Measurements from ENCODE around the gene TLL1.

The TLL1 gene

DNA sequence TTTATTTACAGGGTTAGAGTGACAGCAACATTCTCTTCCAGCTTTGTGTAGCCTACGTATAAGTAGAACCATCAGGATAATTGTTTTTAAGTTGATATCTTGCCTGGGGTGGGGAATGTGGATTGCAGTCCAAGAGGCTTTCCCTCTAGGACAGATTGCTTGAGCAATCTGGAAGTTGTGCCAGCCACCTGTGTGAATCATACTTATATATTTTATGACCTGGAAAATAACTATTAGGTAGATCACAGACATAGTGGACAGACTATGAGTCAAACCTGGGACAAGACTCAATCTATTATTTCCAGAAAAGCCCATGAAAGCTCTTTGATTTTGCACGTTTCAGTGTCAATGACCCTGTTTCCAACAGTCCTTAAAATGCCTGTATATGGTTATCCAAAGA, 98.9 kb downstream of the TLL1 start:
- no peak for DNase-seq (ENCODE audit: low spot score)

DNA sequence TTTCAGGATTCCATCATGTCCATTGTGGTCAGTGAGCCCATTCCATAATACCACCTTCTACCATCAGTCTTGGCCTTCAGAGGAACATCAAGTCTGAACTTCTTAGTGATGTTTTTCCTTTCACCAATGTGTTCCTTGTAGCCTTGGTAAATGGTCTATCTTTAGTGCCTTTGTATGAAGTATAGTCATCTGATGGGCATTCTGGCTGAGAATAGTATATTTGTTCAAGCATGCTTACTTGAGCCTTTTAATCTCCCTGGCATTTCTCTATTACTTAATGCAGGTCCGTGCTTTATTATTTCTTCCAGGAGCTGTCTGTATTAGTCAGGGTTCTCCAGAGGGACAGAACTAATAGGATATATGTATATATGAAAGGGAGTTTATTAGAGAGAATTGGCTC, 99.7 kb downstream of the TLL1 start:
- DNase-seq (ENCODE audit: low spot score): no peak

DNA sequence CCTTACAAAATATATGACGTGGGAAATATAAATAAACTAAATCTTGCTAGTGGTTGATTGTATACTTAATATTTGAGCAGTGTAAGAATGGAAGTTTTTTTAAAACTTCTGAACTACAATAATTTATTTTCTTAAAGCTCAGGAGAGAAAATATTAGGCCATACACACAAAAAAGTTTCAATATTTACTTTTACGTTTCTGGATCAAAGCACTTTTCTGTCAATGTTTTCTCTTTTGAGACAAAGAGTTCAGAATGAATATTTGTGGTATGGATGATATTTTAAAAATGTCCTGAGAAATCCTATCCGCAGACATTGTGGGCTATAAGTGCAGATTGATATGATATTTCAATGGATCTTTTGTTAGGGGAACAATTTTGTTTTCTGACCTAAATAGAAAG, 109.9 kb downstream of the TLL1 start:
- no peak for DNase-seq (ENCODE audit: low spot score)

DNA sequence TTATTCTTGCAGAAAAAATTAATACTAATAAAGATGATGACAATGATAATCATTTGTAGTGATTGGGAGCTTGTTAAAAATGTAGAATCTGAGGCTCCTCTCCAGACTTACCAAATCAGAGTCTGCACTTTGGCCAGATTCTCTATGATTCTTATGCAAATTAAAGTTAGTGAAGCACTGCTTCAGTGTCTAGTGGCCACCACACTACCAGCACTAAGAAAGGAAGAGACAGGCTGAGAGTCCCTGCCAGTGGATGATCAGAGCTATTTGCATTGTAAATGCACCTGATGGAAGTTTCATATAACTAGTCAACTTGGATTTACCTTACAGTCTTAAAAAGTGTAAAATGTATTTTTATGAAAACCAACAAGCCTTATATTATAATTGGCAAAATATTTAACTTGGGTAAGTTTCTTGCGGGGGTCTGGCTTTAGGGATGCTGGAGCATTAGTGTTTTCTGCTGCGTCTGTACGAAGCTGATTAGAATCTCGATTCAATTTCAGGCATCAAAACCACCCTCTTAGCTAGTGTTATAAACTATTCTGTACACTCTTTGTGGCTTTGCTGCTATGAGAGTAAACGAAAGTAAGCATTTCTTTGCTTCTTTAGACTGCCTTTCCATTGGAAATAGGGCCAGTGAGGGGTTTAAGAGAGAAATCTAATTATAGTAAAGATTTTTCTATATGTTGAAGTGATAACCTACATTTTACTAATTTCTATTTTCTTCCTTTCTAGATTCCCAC, 114.1 kb downstream of the TLL1 start:
- no peak for DNase-seq (ENCODE audit: low spot score)

DNA sequence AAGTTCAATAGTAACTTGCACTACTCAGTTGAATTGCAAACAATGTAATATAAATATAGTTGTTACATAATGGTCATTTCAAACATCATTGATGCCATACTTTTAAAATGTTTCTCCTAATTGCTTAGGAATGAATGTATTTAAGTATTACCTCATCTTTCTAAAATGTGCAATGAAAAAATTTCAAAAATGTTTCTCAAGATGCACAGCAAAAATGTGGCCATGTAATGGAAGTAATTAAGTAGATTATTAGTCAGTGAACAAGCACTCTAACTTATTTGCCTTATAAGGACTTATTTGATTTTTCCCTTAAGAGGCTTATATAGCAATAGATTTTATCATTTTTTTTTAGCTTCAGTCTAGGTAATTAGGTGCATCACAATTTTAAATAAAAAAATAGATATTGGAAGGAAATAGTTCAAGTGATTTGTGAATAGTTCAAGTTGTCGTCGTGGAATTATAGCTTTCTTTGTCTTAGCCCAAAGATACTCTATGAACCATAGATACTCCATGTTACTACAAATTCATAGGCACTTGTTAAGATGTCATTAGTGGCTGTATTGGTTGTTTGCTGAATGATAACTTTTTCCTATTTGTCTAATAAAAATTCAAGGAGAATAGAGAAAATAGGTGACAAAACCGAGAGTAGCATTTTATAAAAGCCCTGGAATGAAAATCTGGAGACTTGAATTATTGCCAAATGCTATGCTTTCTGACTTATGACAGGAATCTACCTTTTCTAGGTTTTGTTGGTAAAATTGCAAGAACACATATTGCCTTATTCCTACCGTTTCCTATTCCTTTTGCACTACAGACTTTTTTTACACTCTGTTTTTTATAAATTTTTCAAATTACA, 118.5 kb downstream of the TLL1 start:
- DNase-seq (ENCODE audit: low spot score): no peak

DNA sequence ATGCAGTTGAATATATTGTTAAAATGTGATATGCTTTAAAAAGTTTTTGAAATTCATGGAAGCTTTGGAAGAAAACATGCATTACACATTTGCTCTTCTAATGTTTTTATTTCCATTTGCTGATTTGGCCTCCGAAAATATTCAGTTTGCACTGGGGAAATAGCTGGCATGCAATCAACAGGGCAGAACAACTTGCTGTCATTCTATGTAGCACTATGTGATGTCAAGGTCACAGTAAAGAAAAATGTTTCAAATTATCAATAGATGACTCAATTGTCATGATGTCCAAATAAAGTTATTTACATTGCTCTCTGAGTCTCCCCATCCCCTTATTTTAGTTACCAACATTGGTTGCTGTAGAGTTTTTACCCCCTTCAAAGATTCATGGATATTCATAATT, 119.2 kb downstream of the TLL1 start:
- DNase-seq (ENCODE audit: low spot score): no peak

DNA sequence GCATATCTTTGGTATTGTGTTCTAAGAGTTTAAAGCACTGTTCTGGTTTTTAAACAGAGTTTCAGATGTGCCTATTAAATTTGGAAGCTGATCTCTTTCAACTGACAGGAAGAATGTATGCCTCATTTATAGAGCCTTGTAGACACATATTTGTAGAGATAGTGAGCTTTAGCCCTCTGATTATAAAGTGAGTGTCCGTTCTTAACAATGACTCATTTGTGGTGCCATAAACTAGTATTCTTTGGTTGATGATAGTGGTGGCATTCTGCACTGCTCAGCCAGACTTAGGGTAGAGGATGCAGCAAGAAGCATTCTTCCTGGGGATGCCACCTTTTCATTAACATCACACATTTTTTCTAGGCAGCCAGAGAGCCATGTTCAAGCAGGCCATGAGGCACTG, 121.7 kb downstream of the TLL1 start:
- no peak for DNase-seq (ENCODE audit: low spot score)

DNA sequence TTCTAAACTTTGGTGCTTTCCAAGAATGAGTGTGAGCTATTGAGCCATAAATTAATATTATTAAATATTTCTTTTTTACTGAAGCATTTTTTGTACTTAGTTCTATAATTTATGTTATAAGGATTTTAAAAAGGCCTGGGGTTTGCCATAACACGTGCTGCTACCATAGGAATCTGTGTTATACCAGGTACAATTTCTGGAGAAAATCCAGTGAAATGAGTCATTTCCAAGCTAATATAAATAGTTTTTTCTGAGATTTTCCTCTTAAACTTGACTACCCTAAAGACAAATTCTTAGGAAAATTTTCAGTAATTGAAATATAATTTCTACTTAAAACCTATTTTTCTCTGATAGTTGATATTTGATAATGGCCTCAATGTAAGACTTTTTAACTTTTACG, 130.8 kb downstream of the TLL1 start:
- DNase-seq (ENCODE audit: low spot score): no peak

DNA sequence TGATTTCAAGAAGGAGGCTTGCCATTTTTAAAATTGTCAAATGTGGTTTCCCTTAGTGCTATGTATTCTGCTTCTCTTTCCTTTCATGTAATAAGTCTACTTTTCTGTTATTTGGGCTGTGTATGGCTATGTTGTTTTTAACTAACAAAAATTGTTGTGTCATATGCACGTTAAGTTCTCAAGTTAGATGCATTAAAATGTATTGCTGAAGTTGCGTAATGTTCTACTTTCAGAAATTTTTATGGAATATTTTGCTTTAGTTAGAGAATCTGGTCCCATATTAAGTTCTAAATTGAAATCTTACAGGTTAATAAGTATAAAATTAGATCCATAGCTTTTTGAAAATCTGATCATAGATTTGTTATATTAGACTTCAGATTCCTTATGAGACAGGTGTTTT, 133.2 kb downstream of the TLL1 start:
- DNase-seq (ENCODE audit: low spot score): no peak

DNA sequence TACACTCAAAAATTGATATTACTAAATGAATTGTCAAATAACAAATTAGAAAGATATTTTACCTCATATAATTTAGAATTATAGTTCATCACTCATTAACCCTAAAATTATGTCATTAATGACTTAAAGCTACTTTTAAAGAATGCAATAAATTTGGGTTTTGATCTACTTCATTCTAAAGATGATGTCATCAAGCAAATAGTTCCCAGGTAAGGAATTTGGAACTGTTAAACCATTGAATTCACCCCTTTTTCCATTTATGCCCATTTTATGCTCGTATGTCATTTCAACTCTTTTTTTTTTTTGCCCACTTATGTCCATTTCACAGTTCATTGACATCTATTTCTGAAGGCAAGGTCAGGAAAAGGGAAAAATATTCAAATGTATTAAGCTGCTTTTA, 135.5 kb downstream of the TLL1 start:
- no peak for DNase-seq (ENCODE audit: low spot score)

DNA sequence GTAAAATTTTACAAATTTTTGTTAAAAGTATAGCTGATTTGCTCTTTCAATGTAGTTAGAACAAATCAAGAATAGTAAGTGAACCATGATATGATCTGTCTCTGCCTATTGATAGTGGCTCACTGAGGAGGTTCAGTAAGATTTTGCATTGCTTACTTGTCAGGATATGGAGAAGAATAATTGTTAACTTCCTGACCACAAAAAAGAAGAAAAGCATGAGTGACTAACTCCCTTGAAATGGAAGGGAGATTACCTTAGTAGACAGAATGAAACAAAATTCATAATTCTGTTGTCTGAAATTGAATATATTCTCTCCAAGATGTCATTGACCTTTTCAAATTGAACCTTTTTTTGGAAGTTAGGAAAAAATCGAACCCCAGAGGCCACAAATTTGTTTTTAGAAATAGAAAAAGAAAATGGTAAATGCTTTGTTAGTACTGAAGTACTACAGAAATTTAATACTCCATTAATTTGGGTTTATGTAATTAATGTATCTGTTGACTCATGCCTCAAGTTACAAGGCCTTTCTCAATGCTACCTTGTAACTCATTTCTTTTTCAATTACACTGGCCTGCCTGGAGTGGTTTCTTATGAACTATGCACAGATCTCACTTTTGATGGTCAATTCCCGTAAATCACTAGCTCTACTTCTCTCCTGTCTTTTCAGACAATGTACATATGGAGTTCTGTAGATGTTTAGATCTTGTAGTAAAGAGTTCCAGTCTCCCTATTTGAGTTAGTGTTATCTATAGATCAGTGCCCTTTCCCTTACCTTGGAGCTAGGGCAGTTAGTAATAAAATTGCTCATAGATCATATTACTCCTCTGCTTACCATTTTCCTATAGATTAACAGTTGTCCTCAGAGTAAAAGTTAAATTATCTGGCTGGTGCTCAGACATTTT, 139.3 kb downstream of the TLL1 start:
- no peak for DNase-seq (ENCODE audit: low spot score)

DNA sequence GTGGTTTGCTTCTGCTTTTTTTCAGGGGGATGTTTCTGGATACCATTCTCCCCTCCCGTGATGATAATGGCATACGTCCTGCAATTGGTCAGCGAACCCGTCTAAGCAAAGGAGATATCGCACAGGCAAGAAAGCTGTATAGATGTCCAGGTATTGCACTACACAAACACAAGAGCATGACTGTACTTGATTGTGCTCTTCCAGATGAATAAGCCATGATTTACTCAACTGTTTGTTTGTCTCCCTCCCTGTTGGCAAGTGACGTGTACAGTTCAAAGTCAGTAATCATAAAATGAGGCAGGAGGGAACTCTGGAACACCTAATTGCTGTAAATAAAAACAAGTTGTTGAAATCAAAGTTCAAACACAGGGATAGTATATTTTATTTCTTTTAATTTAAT, 141.4 kb downstream of the TLL1 start:
- DNase-seq (ENCODE audit: low spot score): no peak

DNA sequence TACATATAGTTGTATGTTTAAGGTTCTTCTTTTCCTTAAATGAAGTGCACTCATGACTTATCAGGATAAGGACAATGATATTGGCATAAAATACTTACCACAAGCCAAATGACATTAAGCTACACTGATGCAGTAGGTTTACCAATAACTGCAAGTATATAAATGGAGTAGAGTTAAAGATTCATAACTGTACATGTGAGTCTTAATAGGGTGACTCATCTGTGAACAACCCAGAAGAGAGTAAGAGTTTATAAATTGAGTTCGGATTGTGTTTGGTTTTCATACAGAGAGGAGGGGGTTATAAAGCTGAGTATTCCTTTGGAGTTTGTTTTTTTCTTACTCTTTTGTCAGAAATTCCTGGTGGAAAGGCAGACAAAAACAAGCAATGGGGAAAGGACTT, 144.8 kb downstream of the TLL1 start:
- DNase-seq (ENCODE audit: low spot score): no peak

DNA sequence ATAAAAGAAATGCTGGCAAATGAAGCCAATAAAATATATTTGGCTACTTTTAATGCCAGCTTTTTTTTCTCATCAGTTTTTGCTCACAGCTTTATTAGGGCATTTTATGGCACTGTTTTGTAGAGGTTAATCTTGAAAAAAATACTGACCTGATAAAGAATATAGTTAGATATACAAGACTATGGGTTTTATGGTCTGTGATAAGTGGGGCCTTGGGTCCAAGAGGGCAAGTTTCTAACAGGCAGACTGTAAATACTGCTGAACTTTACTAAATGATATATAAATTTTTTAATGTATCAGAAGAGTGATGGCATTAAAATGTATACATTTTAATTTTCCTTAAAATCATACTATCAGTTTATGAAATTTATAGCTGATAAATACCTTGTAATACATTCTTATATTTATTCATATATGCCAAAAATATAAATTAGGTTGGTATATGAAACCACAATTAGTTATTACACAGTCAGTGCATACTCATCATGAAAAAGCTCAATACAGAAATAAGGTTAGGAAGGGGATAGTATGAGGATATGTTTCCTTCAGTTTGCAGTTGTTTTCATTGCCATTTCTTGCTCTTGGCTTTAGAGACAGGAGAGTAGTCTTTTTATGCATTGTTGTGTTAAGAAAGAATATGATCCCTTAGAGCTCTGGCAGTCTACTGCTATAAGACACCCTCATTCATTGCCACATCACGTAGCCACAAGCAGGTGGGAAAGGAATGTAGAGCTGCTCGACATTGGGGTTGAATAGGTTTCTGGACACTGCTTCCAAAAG, 146.6 kb downstream of the TLL1 start:
- DNase-seq (ENCODE audit: low spot score): no peak

DNA sequence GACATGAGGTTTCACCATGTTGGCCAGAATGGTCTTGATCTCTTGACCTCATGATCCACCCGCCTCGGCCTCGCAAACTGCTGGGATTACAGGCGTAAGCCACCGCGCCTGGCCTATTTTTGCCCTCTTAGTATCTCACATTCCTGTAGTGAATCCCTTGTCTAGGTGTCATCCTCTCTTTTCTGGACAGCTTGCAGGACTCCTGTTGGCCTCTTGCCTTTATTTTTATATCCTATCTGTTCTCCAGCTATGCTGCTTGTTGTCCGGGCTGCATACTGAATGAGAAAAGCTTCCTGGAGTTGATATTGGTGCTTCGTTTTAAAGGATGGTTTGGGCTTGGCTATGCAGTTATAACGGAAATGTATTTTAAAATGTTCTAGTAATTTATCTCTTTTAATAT, 148.6 kb downstream of the TLL1 start:
- no peak for DNase-seq (ENCODE audit: low spot score)

DNA sequence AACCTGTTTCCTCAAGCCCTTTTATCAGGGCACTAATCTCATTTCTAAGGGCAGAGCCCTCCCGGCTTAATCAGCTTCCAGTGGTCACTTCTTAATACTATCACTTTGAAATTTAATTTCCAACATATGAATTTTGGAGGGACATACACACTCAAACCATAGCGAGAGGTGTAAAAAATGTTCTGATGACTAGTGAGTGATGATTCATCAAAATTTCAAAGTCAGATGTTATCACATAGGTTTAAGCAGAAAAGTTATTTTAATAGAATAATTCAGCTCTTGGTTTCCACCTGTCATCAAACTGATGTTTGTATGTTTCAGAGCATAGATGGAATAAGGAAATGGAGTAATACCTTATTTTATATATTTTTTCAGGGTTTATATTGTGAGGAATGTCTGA, 161.9 kb downstream of the TLL1 start:
- no peak for DNase-seq (ENCODE audit: low spot score)

DNA sequence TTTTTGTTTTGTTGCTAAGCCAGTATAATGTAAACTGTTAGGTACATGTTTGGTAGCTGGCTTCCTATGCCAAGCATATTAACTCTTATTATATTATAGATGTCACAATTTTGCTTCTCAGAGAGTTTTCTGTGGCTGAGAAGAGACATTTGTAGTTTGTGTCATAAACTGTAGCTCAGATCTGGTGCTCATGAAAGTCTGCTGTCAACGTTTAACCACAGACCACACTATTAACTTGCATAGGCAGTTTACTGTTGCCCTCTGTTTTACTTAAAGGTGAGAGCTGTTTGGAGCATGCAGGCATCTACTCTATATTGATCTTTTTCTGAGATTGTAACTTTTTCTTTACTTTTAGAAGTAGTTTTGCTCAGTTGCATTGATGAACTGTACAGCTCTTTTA, 166.8 kb downstream of the TLL1 start:
- no peak for DNase-seq (ENCODE audit: low spot score)

DNA sequence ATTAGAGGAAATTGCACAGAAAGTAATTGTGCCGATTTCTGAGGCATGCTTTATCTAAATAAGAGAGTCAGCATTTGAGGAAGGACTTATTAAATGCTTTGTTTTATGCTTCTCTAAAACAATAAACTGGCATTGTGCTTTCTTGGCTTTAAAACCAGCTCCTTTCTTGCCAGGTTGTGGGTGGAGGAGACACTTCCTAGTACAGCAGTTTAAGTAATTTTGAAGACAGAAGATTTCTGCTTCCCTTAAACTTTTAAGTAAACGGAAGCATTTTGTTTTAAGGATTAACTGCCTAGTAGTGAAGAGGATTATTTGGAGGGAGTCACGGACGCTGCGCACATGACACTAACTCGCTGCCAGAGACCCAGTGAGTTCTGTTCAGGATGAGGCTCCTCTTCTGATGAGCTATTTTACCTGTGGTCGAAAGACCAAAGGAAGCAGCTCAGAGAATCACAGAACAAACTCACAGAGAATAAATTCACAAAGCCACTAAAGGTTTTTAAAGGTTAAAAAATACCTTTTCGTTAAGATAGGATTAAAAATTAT, 169.5 kb downstream of the TLL1 start:
- DNase-seq (ENCODE audit: low spot score): no peak

DNA sequence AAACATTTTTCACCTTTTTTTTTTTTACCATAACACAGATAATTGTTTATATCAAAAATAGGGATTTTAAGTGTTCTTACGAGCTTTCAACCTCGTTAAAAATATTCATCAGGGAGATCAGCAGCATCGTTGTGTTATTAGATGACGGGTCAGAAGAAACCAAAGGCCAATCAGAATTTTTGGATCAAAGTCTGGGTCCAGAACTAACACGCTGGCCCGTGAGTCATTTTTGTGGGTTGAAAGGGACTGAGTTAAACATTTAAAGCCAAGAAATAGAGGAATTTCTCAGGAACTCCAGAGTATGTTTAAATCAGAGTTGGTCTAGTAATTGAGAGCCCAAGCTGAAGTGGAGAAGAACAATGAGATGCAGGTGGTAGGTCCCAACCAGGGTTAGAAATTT, 170.8 kb downstream of the TLL1 start:
- DNase-seq (ENCODE audit: low spot score): no peak

DNA sequence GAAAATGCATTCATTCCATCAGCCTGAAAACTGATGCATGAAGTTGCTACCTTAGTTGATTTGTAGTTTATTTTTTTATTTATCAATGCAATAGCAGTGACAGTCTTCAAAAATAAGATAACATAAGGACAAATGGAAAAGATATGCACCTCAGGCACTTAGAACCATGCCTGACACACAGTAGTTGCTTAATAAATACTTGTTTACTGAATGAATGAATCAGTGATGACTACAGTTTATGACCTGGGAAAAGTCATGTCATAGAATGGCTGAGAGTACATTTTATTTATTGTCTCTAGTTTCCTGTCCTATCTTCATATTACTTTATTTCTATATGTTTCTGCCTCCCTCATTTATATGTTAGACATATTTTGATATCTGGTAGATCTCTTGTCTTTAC, 171.8 kb downstream of the TLL1 start:
- no peak for DNase-seq (ENCODE audit: low spot score)

DNA sequence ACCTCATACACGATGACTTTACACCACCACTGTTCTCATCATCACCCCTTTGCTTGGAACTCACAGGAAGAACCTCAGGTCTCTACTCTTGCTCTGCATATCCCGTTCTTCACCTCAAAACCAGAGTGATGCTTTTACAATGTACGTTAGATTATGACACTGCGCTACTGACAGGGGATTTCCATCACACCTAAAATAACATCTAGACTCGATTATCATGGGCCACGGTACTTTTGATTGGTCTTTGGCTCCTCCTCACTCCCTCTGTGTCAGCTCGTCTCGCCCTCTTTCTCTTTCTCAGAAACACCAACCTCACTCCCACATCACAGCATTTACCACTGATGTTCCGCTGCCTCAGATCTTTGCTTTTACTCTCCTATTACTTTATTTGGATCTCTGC, 172.4 kb downstream of the TLL1 start:
- no peak for DNase-seq (ENCODE audit: low spot score)

DNA sequence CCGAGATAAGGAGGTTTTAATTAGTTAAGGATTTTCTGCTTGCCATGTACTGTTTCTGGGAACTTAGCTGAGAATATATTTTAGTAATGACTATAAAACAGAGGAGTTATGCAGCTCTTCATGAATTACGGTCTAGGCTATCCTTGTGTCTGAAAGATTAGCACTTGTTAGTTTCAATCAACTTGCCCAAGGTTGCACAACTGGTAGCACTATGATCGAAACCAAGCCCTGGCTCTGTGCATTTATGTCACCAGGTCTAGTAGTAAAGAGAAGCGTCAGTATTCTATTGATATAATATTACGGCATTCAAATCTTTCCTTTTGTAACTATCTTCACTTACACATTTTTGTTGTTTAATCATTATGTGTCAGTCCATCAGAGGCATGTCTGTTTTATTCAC, 176.0 kb downstream of the TLL1 start:
- DNase-seq (ENCODE audit: low spot score): no peak

Measured in hematopoietic multipotent progenitor cell treated with erythropoietin and hydrocortisone succinate and interleukin-3 and kit ligand, for 15 days (in vitro differentiated cells).